Activated CD8-positive, alpha-beta memory T cell treated with anti-CD3 and anti-CD28 coated beads, Interleukin-2, amount 50 U/mL, for 1 hour (primary cell): ENCODE results near the gene DPM1.
"Not testable (repeated sequence)": the region's sequence is repeated elsewhere in the genome, so short reads cannot be mapped to it uniquely, and the experiment has no call there.

ENCODE experiments used
- DNase-seq: peaks from one replicate; pipeline ENCODE4 v3.0.0-alpha.2; 2020; ENCODE audit errors: extremely low read depth

The DPM1 gene

DNA sequence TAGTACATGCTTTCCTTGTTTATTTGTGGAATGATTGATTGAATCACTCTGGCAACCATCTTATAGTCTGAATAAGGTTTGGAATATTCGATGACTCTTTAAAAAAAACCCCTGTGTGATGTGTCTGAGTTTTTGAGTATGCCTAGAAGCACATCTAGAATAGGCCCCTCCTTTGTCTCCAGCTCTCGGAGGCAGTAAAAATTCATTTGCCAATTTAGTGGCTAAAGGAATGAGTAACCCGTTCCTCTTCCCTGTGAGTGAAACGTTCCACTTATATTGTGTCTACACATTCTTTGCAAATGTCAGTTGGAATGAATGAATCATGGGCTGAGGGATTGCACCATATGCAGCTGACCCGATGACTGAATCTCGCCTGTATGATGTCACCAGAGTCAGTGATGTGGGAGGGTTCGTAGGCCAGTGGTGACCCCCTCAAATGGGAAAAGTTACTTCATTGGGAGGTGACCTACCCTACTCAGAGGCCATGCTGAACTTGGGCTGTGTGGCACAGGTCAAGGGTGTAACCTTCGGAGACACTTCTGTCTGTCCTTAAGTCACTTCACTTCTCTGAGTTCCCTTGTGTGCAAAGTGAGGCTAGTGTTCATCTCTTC lies 21.8 kb upstream of the DPM1 start:
- no peak for DNase-seq

DNA sequence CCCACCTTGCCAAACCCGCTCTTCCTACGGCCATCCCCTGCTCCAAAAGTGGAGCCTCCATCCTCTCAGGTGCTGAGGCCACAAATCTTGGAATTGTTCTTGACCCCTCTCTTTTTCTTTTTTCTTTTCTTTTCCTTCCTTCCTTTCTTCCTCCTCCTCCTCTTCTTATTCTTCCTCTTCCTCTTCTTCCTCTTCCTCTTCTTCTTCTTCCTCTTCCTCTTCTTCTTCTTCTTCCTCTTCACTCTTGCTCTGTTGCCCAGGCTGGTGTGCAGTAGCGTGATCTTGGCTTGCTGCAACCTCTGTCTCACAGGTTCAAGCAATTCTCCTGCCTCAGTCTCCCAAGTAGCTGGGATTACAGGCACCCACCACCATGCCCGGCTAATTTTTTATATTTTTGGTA lies 20.2 kb upstream of the DPM1 start:
- not testable (repeated sequence) for DNase-seq

- no peak for DNase-seq
Observed at GRCh38 chr20:50977066-50978021, 19.0 kb upstream of the DPM1 start.

DNA sequence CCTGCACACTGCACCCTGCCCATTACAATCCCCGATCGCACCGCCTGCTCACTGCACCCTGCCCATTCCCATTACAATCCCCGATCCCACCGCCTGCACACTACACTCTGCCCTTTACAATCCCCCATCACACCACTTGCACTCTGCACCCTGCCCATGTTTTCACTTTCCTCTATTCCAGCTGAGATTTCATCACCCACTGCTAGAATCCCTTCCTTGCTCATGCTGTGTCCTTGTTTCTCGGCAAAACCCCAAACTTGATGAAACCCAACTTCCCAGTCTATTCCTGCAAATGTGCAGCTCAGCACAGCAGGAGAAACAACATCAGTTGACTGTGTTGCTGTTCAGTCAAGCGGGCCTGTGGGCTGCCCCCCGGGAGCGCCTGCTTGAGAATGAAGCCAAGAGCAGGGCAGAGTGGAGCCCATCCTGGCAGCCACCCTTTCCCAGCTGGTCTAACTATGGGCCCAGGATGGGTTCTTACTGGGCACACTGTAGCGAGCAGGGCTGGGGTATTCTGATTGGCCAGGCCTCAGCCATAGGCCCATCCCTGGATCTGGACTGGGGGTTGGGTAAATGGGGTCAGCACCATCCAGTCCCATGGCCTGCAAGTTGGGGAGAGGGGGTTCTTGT lies 17.5 kb upstream of the DPM1 start:
- DNase-seq, result no peak

GRCh38 chr20:50969912-50970311 lies 11.6 kb upstream of the DPM1 start:
- DNase-seq, result no peak

DNA sequence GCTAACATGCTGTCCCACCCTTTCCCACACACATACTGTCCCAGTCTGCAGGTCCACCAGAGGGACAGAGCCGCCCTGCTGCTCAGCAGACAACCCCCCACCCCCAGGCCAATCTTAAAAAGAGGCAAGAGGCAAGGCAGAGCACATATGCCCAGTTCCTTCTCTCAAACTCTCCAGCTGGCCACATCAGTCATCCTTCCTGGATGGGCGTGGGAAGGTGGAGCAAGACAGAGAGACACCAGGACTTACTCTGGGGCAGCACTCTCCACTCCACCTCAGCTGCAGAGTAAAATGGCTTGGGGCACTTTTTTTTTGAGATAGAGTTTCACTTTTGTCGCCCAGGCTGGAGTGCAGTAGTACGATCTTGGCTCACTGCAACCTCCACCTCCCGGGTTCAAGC lies 11.1 kb upstream of the DPM1 start:
- DNase-seq, result no peak

DNA sequence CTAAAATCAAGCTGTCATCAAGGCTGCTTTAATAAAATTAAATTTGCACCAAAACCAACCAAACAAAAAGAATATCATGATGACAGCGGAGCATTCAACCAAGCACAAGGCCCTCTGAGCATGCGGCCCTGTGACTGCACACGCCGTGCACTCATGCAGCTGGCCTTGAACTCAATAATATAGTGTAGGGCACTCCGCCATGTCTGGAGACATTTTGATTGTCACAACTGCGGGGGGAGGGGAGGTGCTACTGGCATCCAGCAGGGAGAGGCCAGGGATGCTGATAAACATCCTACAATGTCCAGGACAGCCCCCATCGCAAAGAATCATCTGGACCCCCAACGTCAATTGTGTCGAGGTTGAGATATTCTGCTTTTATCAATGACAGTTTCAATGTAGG lies 10.0 kb upstream of the DPM1 start:
- DNase-seq, result no peak

GRCh38 chr20:50967586-50967985 lies 9.3 kb upstream of the DPM1 start:
- no peak for DNase-seq

DNA sequence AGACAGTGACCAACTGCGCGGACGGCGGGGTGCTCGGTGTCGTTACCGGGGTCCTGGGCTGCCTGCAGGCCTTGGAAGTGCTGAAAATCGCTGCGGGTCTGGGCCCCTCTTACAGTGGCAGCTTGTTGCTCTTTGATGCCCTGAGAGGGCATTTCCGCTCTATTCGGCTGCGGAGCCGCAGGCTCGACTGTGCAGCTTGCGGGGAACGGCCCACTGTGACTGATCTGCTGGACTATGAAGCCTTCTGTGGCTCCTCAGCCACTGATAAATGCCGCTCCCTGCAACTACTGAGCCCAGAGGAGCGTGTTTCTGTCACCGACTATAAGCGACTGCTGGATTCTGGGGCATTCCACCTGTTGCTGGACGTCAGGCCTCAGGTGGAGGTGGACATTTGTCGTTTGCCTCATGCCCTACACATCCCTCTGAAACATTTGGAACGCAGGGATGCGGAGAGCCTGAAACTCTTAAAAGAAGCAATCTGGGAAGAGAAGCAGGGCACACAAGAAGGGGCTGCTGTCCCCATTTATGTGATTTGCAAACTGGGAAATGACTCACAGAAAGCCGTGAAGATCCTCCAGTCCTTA lies 1.3 kb upstream of the DPM1 start:
- DNase-seq, result no peak

DNA sequence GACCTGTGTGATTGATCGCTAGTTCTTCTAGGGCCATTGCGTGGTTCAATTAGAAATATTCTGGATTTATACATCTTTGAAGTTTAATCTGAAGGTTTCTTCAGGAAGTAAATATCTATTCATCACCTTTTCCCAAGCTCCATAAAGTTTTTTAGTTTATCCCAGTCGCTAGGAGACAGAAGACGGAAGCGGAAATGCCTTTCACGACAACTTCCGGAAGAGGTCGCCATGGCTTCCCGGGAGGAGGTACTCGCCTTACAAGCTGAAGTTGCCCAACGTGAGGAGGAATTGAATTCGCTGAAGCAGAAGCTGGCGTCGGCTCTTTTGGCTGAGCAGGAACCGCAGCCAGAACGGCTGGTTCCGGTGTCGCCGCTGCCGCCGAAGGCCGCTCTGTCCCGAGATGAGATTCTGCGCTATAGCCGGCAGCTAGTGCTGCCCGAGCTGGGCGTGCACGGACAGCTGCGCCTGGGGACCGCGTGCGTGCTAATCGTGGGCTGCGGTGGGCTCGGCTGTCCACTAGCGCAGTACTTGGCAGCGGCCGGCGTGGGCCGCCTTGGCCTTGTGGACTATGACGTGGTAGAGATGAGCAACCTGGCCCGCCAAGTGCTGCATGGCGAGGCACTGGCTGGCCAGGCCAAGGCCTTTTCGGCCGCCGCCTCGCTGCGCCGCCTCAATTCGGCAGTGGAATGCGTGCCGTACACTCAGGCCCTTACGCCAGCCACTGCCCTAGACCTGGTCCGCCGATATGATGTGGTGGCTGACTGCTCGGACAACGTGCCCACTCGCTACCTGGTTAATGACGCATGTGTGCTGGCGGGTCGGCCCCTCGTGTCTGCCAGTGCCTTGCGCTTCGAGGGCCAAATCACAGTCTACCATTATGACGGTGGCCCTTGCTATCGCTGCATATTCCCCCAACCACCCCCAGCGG lies 547 bp upstream of the DPM1 start, which contains the start of gene MOCS3:
Gene MOCS3 (plus strand): TSS at position 204 of the 928 bp plus-strand sequence. CDS start 25 bp downstream, at position 229.
- peak; percentile 68 for DNase-seq

GRCh38 chr20:50957276-50957675 lies 1.1 kb downstream of the DPM1 start:
- DNase-seq, result no peak

GRCh38 chr20:50953821-50954220 lies 4.5 kb downstream of the DPM1 start:
- no peak for DNase-seq

GRCh38 chr20:50953196-50953595 lies 5.1 kb downstream of the DPM1 start:
- DNase-seq, result no peak

DNA sequence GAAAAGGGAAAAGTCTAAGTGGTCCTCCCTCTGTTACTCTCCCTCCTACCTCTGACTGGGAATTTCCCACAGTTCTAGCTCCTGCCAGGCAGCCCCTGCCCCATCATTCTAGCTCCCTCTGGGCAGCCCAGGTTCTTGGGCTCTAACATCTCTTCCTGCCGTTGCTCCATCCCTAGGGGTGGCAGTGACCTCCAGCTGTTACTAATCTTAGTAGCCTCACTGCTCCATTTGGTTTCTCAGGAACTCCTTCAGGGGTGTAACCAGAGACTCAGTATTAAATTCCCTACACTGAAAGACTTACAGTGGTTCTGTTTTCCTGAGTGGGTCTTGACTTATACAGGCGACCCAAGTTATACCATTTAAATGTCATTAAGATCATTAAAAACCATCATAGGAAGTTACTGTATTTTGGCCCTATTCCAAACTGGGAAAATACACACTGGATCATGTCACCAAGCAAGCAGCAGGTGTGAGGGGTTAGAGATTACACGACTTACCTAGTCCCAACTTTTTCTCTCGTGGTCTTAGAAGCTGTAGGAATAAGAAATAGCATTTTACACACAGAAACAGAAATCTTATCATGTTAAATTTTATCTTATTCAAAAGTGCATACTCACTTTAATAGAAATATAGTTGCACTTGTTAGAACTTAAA lies 10.1 kb downstream of the DPM1 start:
- DNase-seq, result no peak

DNA sequence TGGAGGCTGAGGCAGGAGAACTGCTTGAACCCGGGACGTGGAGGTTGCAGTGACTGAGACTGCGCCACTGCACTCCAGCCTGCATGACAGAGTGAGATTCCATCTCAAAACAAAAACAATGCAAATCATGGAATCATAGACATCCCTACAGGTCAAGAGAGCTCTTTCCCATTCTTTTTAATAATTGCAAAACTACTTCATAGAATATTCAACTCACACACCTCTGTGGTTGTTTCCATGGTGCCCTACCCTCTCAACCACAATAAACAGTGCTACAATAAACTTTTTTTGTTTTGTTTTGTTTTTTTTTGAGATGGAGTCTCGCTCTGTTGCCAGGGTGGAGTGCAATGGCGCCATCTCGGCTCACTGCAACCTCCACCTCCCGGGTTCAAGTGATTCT lies 15.3 kb downstream of the DPM1 start:
- DNase-seq, result no peak

GRCh38 chr20:50933589-50933988 lies 24.7 kb downstream of the DPM1 start:
- no peak for DNase-seq

DNA sequence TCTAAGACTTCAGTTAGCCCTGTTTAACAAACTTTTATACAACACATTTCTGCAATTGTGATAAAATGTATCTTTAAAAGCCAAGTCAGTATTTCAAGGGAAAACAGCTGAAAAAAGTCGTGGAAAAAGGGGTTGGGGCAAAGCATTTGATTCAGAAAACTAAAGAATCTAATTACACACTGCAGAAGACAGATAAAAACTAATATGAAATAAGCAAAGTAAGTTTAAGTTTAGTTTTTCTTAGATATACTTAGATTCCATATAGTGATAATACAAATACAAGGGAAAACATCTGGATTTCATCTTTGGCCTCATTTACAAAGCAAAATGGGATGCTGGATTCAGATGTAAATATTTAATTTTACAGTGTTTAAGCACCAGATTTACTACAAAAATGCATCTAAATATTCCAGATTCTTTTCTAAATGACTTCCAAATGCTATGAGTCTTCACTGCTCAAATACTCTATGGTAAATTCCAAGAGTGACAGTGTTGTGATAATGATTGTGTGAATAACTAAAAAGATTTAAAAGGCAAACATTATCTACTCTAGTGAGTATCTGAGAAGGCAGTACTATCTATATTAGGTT lies 25.5 kb downstream of the DPM1 start:
- DNase-seq, result no peak

DNA sequence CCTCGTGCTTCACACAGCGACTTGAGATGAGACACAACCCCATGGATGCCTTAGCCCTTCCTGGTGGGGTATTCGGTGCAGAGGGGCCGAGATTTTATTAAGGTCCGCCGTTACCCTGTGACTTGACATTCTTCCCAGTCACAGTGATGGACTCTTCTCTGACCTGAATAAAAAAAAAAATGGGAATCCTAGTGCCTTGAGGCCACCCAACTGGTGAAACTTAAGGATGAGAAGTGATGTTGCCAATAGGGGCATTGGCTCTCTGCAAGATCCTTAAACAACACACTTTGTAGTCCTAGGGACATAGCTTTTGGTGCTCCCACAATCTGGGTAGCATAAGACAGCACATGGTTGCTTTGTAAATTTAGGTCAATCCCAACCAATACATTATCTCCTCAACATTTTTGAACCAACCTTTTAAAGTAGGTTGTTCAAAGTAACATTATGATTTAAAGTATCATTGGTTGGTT lies 26.3 kb downstream of the DPM1 start:
- no peak for DNase-seq

- peak; percentile 79 for DNase-seq
Observed at GRCh38 chr20:50931306-50932015, 26.9 kb downstream of the DPM1 start, which contains the start of gene ADNP. Gene ADNP (minus strand): TSS chr20:50931437. CDS start chr20:50903996, 27,441 bp downstream.
